Vagina (tissue), 2 donors: ENCODE measurements around the gene ATP5F1D.

Experiments used
- POLR2A ChIP-seq, 2 donors: fragments of 450-650 bp; IDR thresholded peaks; one replicate each; pipeline ENCODE4 v1.6.1; 2017; ENCODE audit warnings: antibody characterized with exemption in 2 of 2, mild to moderate bottlenecking in 2 of 2, moderate library complexity in 2 of 2
- TF ChIP-seq, protein P1 (sequence below), 3 experiments: fragments of 450-650 bp in 2 of 3; fragments of 200-600 bp in 1 of 3; sonication (generic) in 1 of 3; IDR thresholded peaks; one replicate each; pipeline ENCODE4 v1.5.1; 2017 to 2019; ENCODE audit warnings: antibody characterized with exemption in 3 of 3, mild to moderate bottlenecking in 2 of 3, moderate library complexity in 2 of 3

DNA sequence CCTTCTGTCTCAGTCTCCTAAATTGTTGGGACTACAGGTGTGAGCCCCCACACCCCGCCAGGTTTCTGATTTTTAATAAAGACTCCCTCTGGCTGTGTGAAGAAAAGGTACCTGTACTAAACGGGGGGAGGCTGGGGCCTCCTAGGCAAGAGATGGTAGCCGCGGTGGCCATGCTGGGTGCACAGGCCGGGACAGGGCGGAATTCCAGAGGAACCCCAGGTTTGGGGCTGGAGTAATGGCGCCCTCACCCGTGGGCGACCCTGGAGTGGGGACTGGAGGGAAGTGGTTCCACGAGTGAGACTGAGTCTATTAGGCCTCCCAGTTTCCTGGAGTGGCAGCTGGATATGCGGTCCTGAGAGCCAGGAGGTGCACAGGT is 2.1 kb upstream of the ATP5F1D start:
- TF ChIP-seq, protein P1, sequence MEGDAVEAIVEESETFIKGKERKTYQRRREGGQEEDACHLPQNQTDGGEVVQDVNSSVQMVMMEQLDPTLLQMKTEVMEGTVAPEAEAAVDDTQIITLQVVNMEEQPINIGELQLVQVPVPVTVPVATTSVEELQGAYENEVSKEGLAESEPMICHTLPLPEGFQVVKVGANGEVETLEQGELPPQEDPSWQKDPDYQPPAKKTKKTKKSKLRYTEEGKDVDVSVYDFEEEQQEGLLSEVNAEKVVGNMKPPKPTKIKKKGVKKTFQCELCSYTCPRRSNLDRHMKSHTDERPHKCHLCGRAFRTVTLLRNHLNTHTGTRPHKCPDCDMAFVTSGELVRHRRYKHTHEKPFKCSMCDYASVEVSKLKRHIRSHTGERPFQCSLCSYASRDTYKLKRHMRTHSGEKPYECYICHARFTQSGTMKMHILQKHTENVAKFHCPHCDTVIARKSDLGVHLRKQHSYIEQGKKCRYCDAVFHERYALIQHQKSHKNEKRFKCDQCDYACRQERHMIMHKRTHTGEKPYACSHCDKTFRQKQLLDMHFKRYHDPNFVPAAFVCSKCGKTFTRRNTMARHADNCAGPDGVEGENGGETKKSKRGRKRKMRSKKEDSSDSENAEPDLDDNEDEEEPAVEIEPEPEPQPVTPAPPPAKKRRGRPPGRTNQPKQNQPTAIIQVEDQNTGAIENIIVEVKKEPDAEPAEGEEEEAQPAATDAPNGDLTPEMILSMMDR (IDR thresholded peaks at IDR 0.05), result no peak
- no peak for TF ChIP-seq POLR2A (IDR thresholded peaks at IDR 0.05)
